ENCODE data around the gene NOTCH4.
"Not testable (repeated sequence)": the region's sequence is repeated elsewhere in the genome, so short reads cannot be mapped to it uniquely, and the experiment has no call there.

NOTCH4 gene

DNA sequence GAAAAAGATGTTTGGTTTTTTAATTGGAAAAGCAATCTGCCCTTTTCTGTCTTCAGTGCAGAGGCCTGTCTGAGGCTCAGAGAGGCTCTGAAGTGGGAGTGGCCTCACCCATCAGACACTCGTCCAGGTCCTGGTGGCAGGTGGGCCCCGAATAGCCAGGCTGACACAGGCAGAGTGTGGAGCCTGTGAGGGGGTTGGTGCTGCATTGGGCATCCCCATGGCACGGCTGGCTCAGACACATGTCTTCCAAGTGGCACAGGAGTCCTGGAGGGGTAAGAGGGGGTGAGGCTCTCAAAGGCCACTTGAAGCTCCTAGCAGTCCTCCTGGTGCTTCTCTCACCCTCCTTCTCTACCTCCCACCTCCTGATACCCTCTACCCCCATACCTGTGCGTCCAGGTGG lies 3.8 kb downstream of the NOTCH4 start:
- in situ Hi-C loops (cut with MboI; ENCODE audit: low sequenced_read_pairs): no loop called here

DNA sequence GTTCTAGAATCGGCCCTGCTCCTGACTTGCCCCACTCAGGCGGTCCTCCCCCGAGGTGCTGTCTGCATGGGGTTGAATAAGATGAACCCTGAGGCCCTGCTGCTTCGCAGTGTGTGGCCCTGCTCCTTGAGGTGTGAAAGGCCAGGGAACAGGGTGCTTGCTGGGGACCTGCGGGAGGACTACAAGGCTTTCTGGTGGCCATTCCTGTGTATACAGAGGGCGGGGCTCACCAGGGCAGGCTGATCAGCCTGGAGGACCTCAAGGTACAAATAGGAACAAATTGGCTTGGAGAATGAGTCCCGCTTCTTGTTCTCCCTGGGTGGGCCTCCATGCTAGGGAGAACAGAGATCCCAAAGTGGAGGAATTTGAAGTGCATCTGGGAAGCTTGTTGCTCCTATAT lies 5.7 kb downstream of the NOTCH4 start:
- in situ Hi-C loops (cut with MboI; ENCODE audit: low sequenced_read_pairs): no loop called here

DNA sequence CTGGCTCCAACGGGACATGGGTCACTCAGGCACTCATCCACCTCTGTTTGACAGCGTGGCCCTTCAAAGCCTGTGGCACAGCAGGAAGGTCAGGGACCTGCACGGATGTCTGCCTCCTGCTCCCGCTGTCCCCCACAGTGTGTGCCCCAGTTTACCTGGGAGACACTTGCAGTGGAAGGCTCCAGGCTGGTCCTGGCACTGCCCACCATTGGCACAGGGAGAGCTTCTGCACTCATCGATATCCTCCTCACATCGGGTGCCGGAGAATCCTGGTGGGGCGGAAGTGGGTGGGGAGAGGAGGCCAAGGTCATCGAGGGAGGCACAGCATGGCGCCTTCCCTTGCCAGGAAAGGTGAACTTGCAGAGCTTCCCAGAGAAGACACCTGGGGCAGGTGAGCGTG lies 6.9 kb downstream of the NOTCH4 start:
- in situ Hi-C loops (cut with MboI; ENCODE audit: low sequenced_read_pairs): no loop called here

DNA sequence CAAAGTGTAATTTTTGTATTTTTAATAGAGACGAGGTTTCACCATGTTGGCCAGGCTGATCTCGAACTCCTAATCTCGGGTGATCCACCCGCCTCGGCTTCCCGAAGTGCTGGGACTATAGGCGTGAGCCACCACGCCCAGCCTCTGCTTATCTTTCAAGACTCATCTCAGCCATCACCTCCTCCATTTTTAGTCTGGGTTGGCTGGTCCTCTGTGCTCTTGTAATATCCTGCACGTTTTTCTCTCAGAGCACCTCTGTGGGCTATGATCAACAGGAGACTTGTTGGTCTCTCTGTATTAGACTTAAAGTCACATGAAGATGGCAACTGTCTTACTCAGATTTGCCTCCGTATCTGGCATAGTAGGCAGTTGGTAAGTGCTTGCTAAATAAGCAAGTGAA lies 7.6 kb downstream of the NOTCH4 start:
- in situ Hi-C loops (cut with MboI; ENCODE audit: low sequenced_read_pairs): no loop called here

DNA sequence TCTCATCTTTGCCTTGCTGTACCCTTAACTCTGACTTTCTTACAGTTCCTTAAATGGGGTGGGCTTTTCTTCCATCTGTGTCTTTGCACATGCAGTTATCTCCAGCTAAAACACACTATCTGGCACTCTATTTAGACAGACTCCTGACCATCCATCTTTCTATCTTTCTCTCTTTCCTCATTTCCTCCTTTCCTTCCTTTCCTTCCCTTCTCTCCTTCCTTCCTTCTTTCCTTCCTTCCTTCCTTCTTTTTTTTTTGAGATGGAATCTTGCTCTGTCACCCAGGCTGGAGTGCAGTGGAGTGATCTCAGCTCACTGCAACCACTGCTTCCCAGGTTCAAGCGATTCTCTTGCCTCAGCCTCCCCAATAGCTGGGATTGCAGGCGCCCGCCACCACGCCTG lies 8.2 kb downstream of the NOTCH4 start:
- in situ Hi-C loops (cut with MboI; ENCODE audit: low sequenced_read_pairs): no loop called here

DNA sequence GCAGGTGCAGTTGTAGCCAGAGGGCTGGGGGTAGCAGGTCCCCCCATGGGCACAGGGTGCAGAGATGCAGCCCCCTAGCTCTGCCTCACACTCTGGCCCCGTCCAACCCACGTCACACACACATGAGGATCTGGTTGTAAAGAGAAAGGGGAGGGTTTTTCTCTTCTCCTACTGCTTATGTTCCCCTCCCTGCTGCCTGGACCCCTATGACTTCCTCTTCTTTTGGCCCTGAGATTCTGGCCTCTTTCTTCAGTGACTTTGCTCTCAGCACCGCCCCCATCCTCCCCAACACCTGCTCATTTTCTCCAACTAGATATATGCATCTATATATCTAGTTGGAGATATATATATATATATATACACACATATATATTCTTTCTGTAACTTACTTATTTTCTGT lies 9.7 kb downstream of the NOTCH4 start:
- in situ Hi-C loops (cut with MboI; ENCODE audit: low sequenced_read_pairs): no loop called here

DNA sequence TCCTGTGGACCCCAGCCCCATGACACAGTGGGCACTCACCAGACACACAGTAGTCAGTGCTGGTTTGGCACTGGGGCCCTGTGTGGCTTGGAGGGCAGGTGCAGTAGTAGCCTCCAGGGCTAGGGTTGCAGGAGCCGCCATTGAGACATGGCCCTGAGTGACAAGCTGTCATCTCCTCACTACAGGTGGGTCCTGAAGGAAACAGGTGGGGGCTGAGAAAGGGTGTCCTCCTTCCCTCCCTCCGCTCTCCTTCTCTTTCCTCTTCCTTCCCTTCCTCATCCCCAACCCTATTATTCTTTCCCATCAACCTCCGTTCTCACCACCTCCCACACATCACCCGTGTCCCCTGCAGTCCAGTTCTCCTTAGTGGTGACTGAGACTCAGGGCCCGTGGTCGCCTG lies 10.2 kb downstream of the NOTCH4 start:
- in situ Hi-C loops (cut with MboI; ENCODE audit: low sequenced_read_pairs): no loop called here

DNA sequence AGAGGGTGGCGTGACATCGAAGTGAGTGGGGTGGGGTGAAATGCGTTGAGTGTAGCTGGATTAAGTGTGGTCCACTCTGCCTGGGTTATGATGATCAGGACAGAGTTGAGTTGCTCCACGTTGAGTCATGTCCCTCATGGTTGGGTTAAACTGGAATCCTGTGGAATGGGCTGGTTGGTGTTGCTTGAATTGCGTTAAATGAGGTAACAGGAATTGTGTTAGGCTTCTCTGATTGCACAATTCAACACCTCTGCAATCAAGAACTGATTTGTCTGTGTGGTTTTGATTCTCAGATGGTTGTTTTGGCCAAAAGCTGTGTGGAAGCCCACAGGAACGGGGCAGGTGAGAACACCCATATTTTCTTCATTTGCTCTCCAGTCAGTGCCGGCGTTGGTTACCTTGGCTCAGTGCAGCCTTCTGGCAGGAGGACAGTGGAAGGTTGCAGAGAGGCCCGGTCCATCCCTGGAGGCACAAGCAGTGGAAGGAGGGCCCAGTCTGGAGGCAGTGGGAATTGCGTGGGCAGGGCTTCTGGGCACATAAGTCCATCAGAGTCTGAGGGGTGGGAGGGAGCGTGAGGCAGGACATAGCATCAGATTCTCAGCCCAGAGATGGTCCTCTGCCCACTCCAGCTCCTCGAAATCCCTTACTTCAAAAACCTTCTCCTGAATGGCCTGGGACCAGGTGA lies 11.6 kb downstream of the NOTCH4 start:
- in situ Hi-C loops (cut with MboI; ENCODE audit: low sequenced_read_pairs): no loop called here

DNA sequence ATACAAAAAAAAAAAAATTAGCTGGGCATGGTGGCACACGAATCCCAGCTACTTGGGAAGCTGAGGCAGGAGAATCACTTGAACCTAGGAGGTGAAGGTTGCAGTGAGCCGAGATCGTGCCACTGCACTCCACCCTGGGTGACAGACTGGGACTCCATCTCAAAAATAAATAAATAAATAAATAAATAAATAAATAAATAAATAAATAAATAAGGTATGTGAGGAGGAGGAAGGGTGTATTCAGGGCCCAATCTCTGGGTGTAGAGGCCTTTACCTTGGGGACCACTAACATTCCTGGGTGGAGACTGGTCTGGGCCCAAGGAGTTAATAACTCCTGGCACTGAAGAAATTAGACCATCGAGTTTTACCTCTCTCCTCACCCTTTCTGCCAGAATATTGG lies 12.4 kb downstream of the NOTCH4 start:
- in situ Hi-C loops (cut with MboI; ENCODE audit: low sequenced_read_pairs): not testable (repeated sequence)

DNA sequence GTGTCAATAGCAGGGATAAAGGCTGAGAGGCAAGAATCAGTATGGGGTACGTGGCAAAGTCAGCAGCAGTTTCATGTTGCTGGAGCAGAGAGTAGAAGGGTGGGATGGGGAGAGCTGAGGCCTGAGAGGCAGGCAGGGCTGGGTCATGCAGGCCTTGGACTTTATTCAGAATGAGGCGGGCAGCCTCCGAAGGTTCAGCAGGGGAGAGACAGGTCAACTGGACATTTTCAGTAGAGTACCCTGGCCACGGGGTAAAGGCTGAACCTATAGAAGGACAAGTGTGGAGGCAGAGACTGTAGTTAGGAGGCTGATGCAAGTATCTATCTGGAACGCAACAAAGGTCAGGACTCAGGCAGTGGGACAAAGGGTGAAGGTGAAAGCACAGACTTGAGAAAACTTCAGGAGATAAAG lies 13.7 kb downstream of the NOTCH4 start:
- in situ Hi-C loops (cut with MboI; ENCODE audit: low sequenced_read_pairs): no loop called here

DNA sequence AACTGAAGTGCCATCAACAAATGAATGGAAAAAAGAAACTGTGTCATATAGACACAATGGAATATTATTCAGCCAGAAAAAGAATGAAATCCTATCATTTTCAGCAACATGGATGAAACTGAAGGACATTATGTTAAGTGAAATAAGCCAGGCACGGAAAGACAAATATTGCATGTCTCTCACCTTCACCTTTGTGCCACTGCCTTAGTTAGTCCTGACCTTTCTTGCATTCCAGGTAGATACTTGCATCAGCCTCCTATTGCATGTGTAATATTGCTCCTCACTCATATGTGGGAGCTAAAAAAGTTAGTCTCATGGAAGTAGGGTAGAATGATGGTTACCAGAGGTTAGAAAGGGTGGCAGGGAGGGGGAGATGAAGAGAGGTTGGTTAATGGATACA lies 14.9 kb downstream of the NOTCH4 start:
- in situ Hi-C loops (cut with MboI; ENCODE audit: low sequenced_read_pairs): no loop called here

DNA sequence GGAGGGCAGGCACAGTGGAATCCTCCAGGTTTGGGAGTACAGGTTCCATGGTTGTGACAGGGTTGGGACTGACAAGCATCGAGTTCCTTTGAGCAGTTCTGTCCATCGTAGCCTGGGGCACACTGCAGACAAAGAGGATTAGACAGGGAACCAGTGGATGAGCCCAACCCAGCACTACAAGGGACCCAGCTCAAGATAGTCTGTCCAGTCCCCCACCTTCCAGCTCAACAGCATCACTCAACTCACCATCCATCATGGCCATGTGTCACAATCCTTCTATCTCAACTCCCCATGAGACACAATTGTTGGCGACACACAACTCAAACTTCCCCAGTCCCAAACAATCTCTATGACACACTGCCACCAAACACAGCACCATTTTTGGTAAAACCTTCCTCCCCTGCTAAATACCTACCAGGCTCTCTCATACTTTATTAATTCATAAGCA lies 19.6 kb downstream of the NOTCH4 start:
- in situ Hi-C loops (cut with MboI; ENCODE audit: low sequenced_read_pairs): no loop called here

DNA sequence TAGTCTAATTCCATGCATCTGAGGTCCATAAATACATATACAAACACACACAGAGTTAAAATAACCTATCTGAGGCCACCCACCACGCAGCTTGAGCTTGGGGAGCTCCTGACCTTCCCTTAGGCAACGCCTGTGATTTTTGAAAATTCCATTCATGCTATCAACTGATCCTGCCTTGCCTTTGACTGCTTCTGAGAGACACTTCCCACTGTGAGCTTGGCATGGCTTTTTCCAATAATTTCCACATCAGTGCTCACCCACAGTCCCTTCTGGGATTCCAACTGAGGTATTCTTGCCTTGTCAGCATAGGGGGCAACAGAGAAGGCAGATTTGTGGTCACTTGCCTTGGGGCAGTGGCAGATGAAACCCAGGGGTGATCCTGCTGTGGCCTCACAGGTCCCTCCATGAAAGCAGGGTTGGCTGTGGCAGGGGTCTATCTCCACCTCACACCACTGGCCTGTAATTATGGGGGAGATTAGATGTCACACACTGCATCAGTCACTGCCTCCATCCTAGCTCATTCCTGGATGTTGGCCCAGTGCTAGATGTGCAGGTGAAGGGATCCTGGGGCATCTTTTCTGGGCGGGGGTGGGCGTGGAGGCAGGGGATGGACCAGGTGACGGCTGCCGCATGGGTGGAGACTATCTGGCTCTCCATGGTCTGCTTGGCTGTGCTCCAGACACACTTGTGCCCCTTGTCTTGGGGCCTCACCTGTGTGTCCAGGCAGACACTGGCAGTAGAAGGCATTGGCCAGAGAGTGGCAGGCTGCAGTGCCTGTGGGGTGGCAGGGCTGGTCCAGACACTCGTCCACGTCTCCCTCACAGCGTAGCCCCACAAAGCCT lies 20.2 kb downstream of the NOTCH4 start:
- in situ Hi-C loops (cut with MboI; ENCODE audit: low sequenced_read_pairs): no loop called here

DNA sequence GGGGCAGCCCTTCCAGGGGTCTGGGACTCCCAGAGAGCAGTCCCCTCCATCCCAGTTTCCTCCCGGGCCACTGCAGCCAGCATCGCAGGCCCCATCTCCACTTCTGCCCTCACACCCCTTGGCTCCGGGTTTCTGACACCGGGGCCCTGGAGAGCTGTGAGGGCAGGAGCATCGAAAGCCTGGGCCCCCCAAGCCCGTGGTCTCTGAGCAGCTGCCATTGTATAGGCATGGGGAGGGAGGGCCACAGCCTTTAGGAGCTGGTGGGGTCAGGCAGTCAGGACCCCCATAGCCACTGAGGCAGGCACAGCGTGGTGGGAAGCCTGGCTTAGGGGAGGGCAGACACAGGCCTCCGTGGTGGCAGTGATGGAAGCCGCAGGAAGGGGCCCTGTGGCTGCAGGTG lies 21.7 kb downstream of the NOTCH4 start:
- in situ Hi-C loops (cut with MboI; ENCODE audit: low sequenced_read_pairs): no loop called here

DNA sequence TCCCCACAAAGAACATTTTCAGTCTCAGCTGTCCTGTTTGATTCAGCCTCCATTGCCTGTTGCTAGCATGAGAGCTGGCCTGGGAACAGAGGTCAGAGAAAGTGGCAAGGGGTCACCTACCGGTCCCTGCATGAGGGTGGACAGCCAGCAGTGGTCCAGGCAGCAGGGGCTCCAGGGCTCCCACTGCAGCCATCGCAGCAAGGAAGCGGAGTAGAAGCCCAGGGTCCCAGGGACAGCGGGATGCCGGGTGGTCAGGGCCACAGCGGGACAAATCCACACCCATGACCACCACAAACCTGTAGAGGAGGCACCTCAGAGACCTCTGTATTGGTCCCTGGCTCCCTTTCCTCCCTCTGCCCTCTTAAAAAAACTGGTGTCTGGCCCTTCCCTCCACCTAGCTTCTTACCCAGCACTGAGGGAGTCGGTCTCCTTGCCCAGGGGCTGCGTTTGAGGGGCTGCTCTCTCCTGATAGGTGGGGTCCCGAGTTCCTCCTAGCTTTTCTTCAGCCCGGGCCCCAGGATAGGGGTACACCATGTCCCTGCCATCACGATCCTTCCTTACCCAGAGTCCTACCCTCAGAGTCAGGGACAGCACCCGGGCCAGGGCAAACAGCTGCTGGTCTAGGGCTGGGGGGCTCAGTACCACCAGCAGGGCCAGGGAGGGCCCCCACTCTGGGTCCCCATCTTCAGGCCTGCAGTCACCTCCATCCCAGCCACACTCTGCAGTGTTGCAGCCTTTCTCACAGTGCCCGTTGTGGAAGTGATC lies 23.0 kb downstream of the NOTCH4 start:
- in situ Hi-C loops (cut with MboI; ENCODE audit: low sequenced_read_pairs): no loop called here

DNA sequence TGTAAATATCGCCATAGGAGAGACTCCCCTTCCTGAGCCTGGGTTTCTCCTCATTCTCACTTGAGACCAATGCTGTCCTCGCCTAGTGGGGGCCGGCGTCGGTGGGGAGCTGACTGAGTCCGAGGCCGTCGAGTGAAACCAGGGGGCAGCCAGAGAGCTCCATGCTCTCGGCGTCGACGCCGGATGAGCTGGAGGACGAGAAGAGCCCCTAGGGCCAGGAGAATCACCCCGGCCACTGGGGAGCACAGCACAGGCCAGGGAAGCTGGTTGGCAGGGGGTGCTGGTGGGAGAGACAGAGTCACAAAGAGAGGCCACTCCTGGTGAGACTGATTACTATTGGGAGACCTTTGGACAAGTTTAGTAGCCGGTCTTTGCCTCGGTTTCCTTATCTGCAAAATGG lies 25.0 kb downstream of the NOTCH4 start:
- in situ Hi-C loops (cut with MboI; ENCODE audit: low sequenced_read_pairs): no loop called here

DNA sequence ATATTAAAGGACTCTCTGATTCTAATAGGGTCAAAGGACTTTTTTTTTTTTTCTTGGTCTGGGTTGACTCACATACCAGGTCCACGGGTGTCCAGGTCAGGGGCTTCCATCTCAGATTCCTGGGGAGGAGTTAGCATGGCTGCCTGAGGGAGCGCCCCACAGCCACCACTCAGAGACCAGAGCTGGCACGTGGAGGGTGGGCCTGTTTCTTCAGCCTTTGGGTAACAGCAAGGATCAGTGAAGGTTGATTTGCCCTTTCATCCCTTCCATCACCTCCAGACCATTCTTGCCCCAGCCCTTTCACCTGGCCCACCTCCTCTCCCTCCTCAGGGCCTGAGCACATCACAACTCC lies 25.5 kb downstream of the NOTCH4 start:
- in situ Hi-C loops (cut with MboI; ENCODE audit: low sequenced_read_pairs): no loop called here

DNA sequence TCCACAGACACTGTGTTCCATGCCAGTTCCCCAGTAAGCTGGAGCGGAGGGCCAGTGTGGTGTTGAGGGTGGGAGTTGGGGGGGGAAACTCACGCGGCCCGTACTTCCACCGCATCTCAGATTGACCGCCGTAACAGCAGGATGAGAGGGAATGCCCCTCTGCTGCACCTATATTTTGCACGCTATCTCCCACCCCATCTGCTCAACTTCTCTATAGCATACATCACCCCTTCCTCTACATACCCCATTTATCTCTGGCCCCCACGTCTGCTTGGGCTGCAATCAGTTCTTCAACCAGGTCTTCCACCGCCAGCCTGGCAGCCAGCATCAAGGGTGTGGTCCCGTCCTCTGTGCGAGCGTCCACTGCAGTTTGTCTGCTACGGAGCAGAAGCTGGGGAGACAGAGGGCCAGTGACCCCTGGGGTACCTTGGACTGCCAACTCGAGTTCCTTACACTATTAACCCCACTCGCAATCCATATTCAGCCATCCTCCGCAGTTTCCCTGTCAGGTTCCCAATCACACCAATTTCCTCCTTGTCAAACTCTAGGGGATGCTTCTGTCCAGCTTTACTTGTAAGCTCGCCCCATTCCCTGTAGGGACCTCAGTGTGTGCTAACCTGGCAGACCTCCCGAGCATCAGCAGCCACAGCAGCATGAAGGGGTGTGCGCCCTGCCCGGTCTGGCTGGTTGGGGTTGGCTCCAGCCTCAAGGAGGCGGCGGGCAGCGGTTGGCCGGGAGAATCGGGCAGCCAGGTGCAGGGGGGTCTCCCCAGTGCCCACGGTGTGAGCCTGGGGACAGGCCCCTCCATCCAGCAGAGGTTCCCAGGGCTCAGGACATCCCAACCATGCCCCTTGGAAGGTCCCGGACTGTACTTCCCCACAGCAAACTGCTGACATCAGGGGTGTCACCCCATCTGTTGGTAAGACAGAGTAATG lies 26.9 kb downstream of the NOTCH4 start:
- in situ Hi-C loops (cut with MboI; ENCODE audit: low sequenced_read_pairs): no loop called here

DNA sequence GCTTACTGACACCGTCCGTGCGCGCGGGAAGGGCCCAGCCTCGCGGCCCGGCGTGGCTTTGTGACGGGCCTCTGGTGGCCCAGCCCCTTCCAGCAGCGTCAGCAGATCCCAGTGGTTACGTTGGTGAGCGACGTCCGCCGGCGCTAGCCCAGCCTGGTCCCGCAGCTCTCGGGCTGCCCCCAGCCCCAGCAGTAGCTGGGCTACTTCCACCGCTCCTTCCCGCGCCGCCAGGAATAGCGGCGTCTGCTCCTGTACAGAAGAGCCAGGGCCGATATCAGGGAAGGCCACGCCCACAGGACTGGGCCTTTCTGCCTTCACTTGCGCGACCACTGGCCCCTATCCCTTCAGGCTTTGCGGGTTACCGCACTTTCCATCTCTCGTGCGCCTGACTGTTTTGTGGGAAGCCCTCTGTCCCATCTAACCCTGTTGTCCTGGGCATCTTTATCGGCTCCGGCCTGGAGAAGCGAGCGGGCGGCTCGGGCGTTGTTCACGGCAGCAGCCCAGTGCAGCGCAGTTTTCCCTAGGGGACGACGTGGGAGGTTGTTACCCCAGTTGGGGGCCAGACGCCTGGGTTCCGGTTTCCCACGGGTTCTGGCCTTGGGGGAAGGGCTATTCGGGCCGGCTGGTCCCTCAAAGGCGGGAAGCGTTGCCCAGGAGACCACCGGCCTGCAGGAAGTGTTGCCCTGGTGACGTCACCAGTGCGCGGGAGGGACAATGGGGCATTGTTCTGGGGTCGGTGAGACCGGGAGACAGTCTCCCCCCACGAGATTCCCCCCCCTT lies 27.8 kb downstream of the NOTCH4 start:
- in situ Hi-C loops (cut with MboI; ENCODE audit: low sequenced_read_pairs): no loop called here

DNA sequence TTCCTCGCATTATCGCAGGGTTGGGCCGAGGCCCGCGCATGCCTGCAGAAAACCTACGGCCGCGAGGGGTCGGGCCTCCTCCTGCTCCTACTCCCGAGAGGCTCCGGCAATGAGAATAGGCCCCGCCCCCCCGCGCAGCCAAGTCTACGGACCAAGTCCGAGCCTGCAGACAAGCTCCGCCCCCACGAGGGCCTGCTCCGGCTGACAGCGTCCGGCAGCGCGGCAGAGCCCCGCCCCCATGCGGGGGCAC lies 28.3 kb downstream of the NOTCH4 start:
- in situ Hi-C loops (cut with MboI; ENCODE audit: low sequenced_read_pairs): no loop called here
